Left ventricle myocardium inferior (tissue), 1 donor: ENCODE data around the gene ENG. TPM values are rescaled to one million over a fixed set of nuclear protein-coding genes. Genes with fewer than 3 reads are reported as not detected.
A peak's percentile ranks its signal among the peaks of the same experiment; 100 is the strongest.
"Not testable (repeated sequence)": the region's sequence is repeated elsewhere in the genome, so short reads cannot be mapped to it uniquely, and the experiment has no call there.

Source experiments
- DNase-seq: peaks from one replicate; pipeline ENCODE4 v3.0.0-alpha.2; 2020
- H3K27ac ChIP-seq: fragments of 200-600 bp; replicated peaks from 2 replicates; pipeline ENCODE4 v1.8.0; 2021
- H3K27me3 ChIP-seq: fragments of 200-600 bp; 2 replicates; pipeline ENCODE4 v1.8.0; 2021; ENCODE audit warnings: low read depth
- H3K36me3 ChIP-seq: fragments of 200-600 bp; 2 replicates; pipeline ENCODE4 v1.8.0; 2021
- H3K4me1 ChIP-seq: fragments of 200-600 bp; 2 replicates; pipeline ENCODE4 v1.8.0; 2021
- H3K4me3 ChIP-seq: fragments of 200-600 bp; 2 replicates; pipeline ENCODE4 v1.8.0; 2021; ENCODE audit warnings: mild to moderate bottlenecking, moderate library complexity
- H3K9me3 ChIP-seq: fragments of 200-600 bp; replicated peaks from 2 replicates; pipeline ENCODE4 v1.8.0; 2021
- CTCF ChIP-seq: fragments of 200-600 bp; IDR thresholded peaks from 2 replicates; pipeline ENCODE4 v1.8.0; 2021; ENCODE audit warnings: antibody characterized with exemption, mild to moderate bottlenecking, borderline replicate concordance
- intact Hi-C: fragments of 100-400 bp; cut with micrococcal nuclease; formaldehyde crosslinking; loops from one replicate; pipeline ENCODE4 v1.11.0; 2022
- total RNA-seq: library from RNA; stranded (reverse); fragmentation: NEBNext Ultra II Directional; extraction: Animal tissue kit (Norgen Biotek cat#: 25700); gene quantifications from one replicate; pipeline ENCODE4 v1.2.1, GENCODE V29; 2021
- donor health status: DM: no; HTN: yes; CAD: no; lungs with severe emphysema.

The ENG gene
- total RNA-seq, 1 donor from 2014 or later, result 139 TPM

DNA sequence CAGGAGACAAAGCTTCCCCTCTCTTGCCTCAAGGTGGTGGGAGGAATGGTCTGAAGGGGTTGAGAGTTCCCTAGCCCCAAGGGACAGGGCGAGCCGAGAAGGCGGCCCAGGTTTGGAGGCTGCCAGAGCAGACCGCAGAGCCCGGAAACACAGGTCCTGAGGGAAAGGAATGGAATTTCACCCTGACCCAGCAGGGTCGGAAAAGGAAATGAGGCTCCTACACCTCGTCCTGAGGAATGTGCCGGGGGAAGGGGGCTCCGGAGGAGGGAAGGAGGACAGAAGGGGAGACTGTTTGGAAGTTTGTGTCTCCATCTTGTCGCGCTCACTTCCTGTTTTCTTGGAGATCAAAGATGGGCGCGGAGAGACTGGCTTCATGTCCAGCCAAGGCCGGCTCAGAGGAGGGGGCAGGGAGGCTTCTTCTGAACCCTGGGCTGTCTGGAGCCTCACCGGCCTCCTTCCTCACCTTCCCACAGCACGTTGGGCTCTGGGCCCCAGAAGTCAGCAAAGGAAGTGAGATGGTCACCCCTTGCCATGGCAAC is 9.6 kb downstream of the ENG start:
- Histone ChIP-seq H3K27ac (peak overlapping the region; percentile 97), H3K36me3 (peaks cover 43% of the 10 kb centered on the region), H3K4me3 (peak overlapping the region; percentile 73), H3K4me1 (peaks cover 97% of the 10 kb centered on the region), H3K27me3 (no peaks in the 10 kb centered on the region), H3K9me3 (peaks cover 14% of the 10 kb centered on the region)
- no peak for TF ChIP-seq CTCF
- intact Hi-C loops, result no loop called here
- peak; percentile 60 for DNase-seq

DNA sequence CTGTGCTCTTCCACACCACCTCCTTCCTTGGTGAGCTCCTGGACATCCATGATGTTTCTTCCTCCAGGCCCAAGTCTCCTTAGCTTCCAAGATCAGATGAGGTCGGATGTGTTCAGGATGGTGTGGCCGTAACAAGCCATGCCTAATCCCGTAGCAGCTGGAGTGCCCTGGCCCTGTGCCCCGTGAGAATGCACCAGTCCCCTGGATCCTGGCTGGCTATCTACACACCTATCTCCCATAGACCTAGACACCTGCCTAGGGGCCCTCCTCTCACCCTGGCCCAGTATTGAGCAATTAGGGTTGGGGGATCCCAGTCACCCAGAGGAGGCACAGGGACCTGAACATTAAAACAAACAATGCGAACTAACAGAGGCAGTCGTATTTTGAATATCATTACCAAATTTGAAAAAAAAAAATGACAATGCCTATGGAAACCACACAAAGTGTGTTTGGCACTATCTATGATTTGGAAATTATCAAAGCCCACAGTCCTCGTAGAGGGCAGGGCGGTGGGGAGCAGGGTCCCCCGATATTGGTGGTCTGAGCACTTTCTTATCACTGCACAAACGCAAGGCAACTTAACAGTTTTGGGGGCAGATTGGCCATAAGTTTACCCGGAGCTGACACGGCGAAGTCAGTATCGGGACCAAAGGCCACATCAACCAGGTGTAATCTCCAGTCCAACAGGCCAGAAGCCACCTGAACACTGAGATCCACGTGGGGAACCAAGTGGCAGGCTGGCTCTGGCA is 13.2 kb downstream of the ENG start:
- intact Hi-C loops, result no loop called here
- no peak for DNase-seq
- Histone ChIP-seq H3K27ac (peak overlapping the region; percentile 97), H3K4me1 (peaks cover 98% of the 10 kb centered on the region), H3K9me3 (no peaks in the 10 kb centered on the region), H3K36me3 (peaks cover 34% of the 10 kb centered on the region), H3K4me3 (peak overlapping the region; percentile 49), H3K27me3 (no peaks in the 10 kb centered on the region)
- TF ChIP-seq CTCF, result no peak

DNA sequence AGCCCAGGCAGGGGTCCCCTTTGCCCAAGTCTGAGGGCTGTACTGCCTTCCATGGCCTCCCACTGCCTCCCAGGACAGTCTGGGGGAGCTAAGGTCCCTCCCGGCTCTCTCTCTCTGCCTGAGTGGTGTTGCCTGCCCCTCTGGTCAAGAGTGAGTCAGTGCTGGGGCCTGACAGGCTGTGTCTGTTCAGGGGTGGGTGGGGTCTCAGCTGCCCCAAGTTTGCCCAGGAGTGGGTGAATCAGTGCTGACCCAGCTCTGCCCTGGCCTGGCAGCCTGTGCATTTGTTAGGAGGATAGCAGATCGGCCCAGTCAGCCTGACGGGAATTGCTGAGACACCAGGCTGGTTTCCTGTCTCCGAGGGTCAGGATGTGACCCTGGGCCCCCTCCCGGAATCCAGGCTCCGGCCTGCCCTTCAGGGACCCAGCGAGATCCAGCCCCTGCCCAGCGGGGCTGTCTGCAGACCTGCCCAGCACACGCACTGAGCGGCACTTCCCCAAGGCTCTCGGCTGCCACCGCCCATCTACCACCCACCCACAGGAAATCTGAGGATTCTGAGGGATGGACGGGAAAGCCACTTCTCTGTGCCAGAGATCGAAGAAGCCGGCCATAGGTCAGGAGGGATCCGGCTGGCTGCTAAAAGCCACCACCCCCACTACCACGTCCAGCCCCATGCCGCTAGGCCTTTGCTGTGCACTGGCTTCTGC is 15.9 kb downstream of the ENG start:
- no peak for TF ChIP-seq CTCF
- H3K27me3 ChIP-seq, result no peaks in the 10 kb centered on the region
- peaks cover 99% of the 10 kb centered on the region for H3K4me1 ChIP-seq
- DNase-seq, result peak; percentile 71
- peaks cover 34% of the 10 kb centered on the region for H3K36me3 ChIP-seq
- intact Hi-C loops, result no loop called here
- H3K9me3 ChIP-seq, result no peaks in the 10 kb centered on the region
- H3K4me3 ChIP-seq, result peak overlapping the region; percentile 49
- peak overlapping the region; percentile 97 for H3K27ac ChIP-seq

- peaks cover 100% of the 10 kb centered on the region for H3K4me1 ChIP-seq
- no peak for TF ChIP-seq CTCF
- H3K9me3 ChIP-seq, result no peaks in the 10 kb centered on the region
- H3K36me3 ChIP-seq, result peaks cover 26% of the 10 kb centered on the region
- peak overlapping the region; percentile 49 for H3K4me3 ChIP-seq
- intact Hi-C loops, result no loop called here
- H3K27ac ChIP-seq, result peak overlapping the region; percentile 97
- no peaks in the 10 kb centered on the region for H3K27me3 ChIP-seq
- no peak for DNase-seq
Measured at GRCh38 chr9:127837346-127837745, 17.1 kb downstream of the ENG start.

- H3K27me3 ChIP-seq, intact Hi-C loops, DNase-seq, H3K9me3 ChIP-seq: not testable (repeated sequence)
- Histone ChIP-seq H3K36me3 (peaks cover 21% of the 10 kb centered on the region), H3K4me3 (peak overlapping the region; percentile 34), H3K27ac (peak overlapping the region; percentile 97), H3K4me1 (peaks cover 100% of the 10 kb centered on the region)
Measured at GRCh38 chr9:127836561-127836960, 17.9 kb downstream of the ENG start.
